Gastrocnemius medialis (tissue), 4 donors: ENCODE data around the gene GMPR.

ENCODE experiments used
- CTCF ChIP-seq, 5 experiments: fragments of 450-650 bp in 3 of 5; fragments of 200-600 bp in 2 of 5; sonication (generic) in 2 of 5; IDR thresholded peaks in 4 of 5; conservative IDR thresholded peaks in 1 of 5; 1 replicate in 4 of 5; 2 replicates in 1 of 5; pipeline ENCODE4 v1.5.1; 2016 to 2019; ENCODE audit warnings: antibody characterized with exemption in 5 of 5, mild to moderate bottlenecking in 3 of 5, moderate library complexity in 3 of 5
- POLR2A ChIP-seq, 2 donors: fragments of 450-650 bp; IDR thresholded peaks; one replicate each; pipeline ENCODE4 v1.6.1; 2017; ENCODE audit warnings: antibody characterized with exemption in 2 of 2, mild to moderate bottlenecking in 2 of 2, moderate library complexity in 2 of 2

GRCh38 chr6:16322666-16323312 lies 84.4 kb downstream of the GMPR start:
- TF ChIP-seq CTCF (IDR thresholded peaks at IDR 0.05 in 4 of 5, conservative IDR thresholded peaks at IDR 0.05 in 1 of 5) (peak in 1 of 5 experiments; percentile 15), POLR2A (IDR thresholded peaks at IDR 0.05) (peak; percentile 83 to 93)
